Ovary (tissue), 3 donors: ENCODE measurements around the gene TERT.

ENCODE experiments used
- CTCF ChIP-seq, 3 donors: fragments of 450-650 bp in 2 of 3; fragments of 200-600 bp in 1 of 3; IDR thresholded peaks; one replicate each; pipeline versions ENCODE4 v1.5.1 to v1.8.0; 2016 to 2022; ENCODE audit warnings: antibody characterized with exemption in 3 of 3, mild to moderate bottlenecking in 1 of 3
- POLR2A ChIP-seq: fragments of 450-650 bp; IDR thresholded peaks from one replicate; pipeline ENCODE4 v1.6.1; 2017; ENCODE audit warnings: antibody characterized with exemption, mild to moderate bottlenecking, moderate library complexity
- donor health status: DM: no; HTN: no; CAD: no.

- TF ChIP-seq CTCF (IDR thresholded peaks at IDR 0.05) (no peak), POLR2A (no peak)
Measured at GRCh38 chr5:1316588-1317340, 21.9 kb upstream of the TERT start.
